Nephron progenitor cell (in vitro differentiated cells): Measurements from ENCODE around the gene IL17C.
"Not testable (repeated sequence)": the region's sequence is repeated elsewhere in the genome, so short reads cannot be mapped to it uniquely, and the experiment has no call there.

Source experiments
- DNase-seq: peaks from one replicate; pipeline ENCODE4 v3.0.0; 2021
- H3K27ac Mint-ChIP-seq: 2 replicates; pipeline ENCODE4 v1.8.0; 2021; ENCODE audit warnings: mild to moderate bottlenecking, moderate library complexity, mixed read lengths
- H3K27me3 Mint-ChIP-seq: 2 replicates; pipeline ENCODE4 v1.8.0; 2021; ENCODE audit warnings: mild to moderate bottlenecking, low read depth, mixed read lengths; ENCODE audit not compliant: poor library complexity
- H3K36me3 Mint-ChIP-seq: 2 replicates; pipeline ENCODE4 v1.8.0; 2021; ENCODE audit warnings: low read depth, mixed read lengths
- H3K4me1 Mint-ChIP-seq: 2 replicates; pipeline ENCODE4 v1.8.0; 2021; ENCODE audit warnings: mixed read lengths
- H3K4me3 Mint-ChIP-seq: 2 replicates; pipeline ENCODE4 v1.8.0; 2021; ENCODE audit warnings: mild to moderate bottlenecking, moderate library complexity, mixed read lengths
- H3K9me3 Mint-ChIP-seq: 2 replicates; pipeline ENCODE4 v1.8.0; 2021; ENCODE audit warnings: mild to moderate bottlenecking, moderate library complexity, mixed read lengths
- TF ChIP-seq, protein P1 (sequence below): fragments of 200-600 bp; sonication (generic); IDR thresholded peaks from 2 replicates; pipeline ENCODE4 v1.5.0; 2021; ENCODE audit warnings: antibody characterized with exemption

IL17C gene

DNA sequence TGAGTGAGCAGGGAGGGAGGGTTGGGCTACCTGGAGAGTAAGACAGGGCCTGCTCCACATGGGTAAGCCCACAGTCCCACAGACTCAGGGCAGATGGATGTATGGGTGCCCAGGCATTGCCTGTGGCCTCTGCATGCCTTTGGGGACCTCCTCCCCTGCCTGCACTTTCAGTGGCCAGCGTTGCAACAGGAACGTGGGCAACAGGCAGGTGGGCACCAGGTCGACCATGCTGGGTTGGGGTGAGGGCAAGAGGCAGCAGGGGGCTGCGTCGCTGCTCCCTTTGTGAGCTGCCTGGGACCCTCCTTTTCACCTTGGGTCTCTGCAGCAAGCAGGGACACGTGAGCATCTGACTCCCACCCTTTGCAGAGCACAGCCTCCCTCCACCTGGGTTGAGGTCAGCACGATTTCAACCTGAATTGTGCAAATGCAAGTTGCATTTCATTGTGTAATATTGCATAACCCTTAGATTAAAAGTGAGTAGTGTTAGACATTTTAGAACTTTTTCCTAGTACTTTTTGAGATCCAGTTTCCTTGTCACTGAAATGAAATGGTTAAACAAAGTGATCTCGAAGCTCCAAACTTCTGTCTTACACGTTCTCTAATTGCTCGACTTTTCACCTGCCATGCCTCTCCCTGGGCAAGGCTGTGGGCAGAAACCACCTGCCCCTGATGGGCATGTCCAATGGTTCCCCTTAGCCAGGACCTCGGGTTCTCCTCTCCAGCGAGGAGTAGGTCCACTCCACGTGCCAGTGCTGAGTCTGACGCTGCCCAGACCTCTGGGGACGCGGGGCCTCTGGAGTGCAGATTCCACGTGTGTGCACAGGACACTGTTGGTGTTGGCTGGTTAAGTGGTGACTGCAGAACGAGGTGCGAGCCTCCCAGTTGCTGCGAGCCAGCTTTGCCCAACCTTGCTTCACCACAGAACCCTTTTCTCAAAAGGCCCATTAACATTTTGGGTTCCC, 32.9 kb upstream of the IL17C start:
- Mint-ChIP-seq H3K4me1 (peaks cover 4% of the 10 kb centered on the region), H3K36me3 (peaks cover 52% of the 10 kb centered on the region), H3K27me3 (peaks cover 3% of the 10 kb centered on the region), H3K27ac (no peak overlapping the region), H3K4me3 (no peak overlapping the region), H3K9me3 (no peaks in the 10 kb centered on the region)
- no peak for DNase-seq
- TF ChIP-seq, protein P1, sequence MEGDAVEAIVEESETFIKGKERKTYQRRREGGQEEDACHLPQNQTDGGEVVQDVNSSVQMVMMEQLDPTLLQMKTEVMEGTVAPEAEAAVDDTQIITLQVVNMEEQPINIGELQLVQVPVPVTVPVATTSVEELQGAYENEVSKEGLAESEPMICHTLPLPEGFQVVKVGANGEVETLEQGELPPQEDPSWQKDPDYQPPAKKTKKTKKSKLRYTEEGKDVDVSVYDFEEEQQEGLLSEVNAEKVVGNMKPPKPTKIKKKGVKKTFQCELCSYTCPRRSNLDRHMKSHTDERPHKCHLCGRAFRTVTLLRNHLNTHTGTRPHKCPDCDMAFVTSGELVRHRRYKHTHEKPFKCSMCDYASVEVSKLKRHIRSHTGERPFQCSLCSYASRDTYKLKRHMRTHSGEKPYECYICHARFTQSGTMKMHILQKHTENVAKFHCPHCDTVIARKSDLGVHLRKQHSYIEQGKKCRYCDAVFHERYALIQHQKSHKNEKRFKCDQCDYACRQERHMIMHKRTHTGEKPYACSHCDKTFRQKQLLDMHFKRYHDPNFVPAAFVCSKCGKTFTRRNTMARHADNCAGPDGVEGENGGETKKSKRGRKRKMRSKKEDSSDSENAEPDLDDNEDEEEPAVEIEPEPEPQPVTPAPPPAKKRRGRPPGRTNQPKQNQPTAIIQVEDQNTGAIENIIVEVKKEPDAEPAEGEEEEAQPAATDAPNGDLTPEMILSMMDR, result no peak

DNA sequence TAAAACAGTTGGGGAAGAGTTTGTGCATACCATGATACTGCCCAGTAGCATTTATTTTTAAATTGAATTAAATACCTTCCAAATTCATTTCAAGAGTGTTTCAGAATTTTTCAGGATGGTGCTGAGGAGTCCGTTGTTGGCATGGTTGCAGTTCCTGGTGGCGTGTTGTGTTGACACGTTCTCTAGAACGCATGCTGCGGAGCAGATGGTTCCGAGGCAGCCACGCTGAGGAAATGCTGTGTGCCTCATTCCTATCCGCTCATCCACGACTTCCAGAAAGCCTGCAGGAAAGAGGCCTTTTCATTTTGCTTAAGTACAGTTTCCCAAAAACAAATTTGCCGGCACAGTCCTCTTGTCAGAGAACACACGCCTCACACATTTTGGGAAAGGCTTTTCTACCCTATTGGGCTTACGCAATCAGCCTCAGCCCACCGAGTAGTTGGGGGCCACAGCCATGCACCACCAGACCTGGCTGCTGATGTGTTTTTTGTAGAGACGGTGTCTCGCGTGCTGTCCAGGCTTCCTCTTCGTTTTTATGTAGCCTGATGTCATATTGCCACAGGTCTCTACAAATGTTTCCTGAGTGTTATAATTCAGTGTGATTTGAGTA, 32.1 kb upstream of the IL17C start:
- DNase-seq, result no peak
- peaks cover 3% of the 10 kb centered on the region for H3K27me3 Mint-ChIP-seq
- TF ChIP-seq, protein P1, result no peak
- H3K27ac Mint-ChIP-seq, result no peak overlapping the region
- H3K9me3 Mint-ChIP-seq, result no peaks in the 10 kb centered on the region
- peaks cover 51% of the 10 kb centered on the region for H3K36me3 Mint-ChIP-seq
- peaks cover 7% of the 10 kb centered on the region for H3K4me1 Mint-ChIP-seq
- no peak overlapping the region for H3K4me3 Mint-ChIP-seq

DNA sequence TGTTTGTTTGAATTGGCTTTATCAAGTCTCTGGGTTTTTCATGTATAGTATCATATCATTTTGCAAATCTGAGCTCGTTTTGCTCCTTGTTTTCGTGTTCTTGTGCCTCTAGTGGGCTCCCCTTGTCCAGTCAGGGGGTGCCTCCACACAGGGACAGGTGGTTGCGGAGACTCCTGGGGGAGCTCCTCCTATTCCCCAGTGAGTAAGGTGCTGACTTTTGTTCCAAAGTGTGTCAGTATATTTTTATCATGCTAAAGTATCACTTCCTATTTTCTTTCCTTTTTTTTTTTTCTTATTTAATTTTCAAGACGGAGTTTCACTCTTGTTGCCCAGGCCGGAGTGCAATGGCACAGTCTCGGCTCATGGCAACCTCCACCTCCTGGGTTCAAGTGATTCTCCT, 30.3 kb upstream of the IL17C start:
- Mint-ChIP-seq H3K4me3 (no peak overlapping the region), H3K27ac (no peak overlapping the region), H3K27me3 (peaks cover 3% of the 10 kb centered on the region), H3K9me3 (no peaks in the 10 kb centered on the region), H3K36me3 (peaks cover 42% of the 10 kb centered on the region), H3K4me1 (peaks cover 7% of the 10 kb centered on the region)
- TF ChIP-seq, protein P1, result no peak
- no peak for DNase-seq

DNA sequence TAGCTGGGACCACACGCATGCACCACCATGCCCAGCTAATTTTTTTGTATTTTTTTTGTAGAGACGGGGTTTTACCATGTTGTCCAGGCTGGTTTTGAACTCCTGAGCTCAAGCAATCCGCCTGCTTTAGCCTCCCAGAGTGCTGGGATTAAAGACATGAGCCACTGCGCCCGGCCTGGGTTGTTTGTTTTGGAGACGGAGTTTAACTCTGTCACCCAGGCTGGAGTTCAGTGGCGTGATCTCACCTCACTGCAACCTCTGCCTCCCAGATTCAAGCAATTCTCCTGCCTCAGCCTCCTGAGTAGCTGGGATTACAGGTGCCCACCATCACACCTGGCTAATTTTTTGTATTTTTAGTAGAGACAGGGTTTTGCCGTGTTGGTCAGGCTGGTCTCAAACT, 28.9 kb upstream of the IL17C start:
- H3K27ac Mint-ChIP-seq, H3K4me1 Mint-ChIP-seq, H3K27me3 Mint-ChIP-seq, H3K9me3 Mint-ChIP-seq, DNase-seq, H3K4me3 Mint-ChIP-seq: not testable (repeated sequence)
- peaks cover 48% of the 10 kb centered on the region for H3K36me3 Mint-ChIP-seq

DNA sequence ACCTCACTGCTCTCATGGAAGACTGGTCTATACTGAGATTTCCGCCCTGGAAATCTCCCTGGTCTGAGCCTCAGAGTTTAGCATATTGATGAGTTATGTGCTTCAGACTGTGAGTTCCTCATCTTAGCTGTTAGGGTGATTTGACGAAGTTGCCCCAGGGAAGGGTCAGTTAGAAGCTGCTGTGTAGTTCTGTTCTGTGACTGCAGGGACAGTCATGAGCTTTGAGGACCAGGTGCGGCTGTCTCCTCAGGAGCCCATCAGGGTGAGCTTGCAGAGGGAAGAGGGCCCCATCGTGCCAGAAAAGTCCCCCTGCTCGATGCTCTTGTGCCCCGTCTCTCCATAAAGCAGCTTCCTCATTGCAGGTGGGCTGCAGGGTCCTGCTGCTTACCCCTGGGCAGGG, 28.3 kb upstream of the IL17C start:
- H3K4me3 Mint-ChIP-seq, result no peak overlapping the region
- peaks cover 7% of the 10 kb centered on the region for H3K4me1 Mint-ChIP-seq
- H3K9me3 Mint-ChIP-seq, result no peaks in the 10 kb centered on the region
- no peak for DNase-seq
- no peak overlapping the region for H3K27ac Mint-ChIP-seq
- no peaks in the 10 kb centered on the region for H3K27me3 Mint-ChIP-seq
- peaks cover 50% of the 10 kb centered on the region for H3K36me3 Mint-ChIP-seq
- TF ChIP-seq, protein P1, result peak; percentile 41

DNA sequence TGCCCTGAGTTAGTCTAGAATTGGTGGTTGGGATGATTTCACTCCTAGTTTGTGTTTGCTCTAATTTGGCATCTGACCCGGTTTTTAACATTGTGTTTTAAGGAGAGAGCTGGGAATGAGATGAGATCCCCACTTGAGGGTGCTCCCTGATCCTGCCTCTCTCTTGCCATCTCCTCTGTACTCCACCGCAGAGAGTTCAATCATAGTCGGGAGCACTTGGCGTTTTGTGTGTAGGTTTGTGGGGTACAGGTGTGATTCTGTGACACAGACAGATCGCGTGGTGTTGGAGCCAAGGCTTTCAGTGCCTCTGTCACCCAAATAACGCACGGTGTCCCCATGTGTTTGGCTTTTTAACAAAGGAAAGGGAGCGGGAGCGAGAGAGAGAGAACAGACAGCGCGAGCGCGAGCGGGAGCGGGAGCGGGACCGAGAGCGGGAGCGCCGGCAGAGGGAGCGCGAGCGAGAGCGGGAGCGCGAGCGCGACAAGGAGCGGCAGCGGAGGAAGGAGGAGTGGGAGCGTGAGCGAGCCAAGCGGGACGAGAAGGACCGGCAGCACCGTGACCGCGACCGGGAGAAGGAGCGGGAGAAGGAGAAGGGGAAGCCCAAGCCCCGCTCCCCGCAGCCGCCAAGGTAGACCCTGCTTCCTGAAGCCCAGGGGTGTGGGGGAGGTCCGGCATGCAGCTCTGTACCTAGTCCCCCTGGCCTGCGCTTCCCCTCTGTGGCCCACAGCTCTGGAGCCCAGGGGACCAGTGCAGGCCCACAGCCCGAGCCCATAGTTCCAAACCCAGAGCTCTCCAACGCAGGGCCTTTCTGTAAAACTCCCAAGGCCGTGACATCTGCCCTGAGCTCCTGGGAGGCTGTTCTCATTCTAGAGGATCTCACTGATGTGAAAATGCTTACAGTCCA, 27.2 kb upstream of the IL17C start:
- Mint-ChIP-seq H3K27ac (peak overlapping the region; percentile 0), H3K36me3 (peaks cover 50% of the 10 kb centered on the region), H3K4me3 (peak overlapping the region; percentile 65), H3K4me1 (peaks cover 9% of the 10 kb centered on the region), H3K9me3 (no peaks in the 10 kb centered on the region), H3K27me3 (no peaks in the 10 kb centered on the region)
- DNase-seq, result peak; percentile 68
- TF ChIP-seq, protein P1, result no peak
